Erythroblast (primary cell): Measurements from ENCODE around the gene TPRX1.

Experiments used
- GATA1 ChIP-seq: IDR thresholded peaks from 2 replicates; pipeline ENCODE4 v1.6.1; 2011; ENCODE audit warnings: low read depth, mild to moderate bottlenecking, control low read depth, low read length, moderate library complexity
- POLR2A ChIP-seq: IDR thresholded peaks from 2 replicates; pipeline ENCODE4 v1.6.1; 2011; ENCODE audit warnings: mild to moderate bottlenecking, low read length

GRCh38 chr19:47768604-47769003 lies 35.7 kb downstream of the TPRX1 start:
- TF ChIP-seq POLR2A = no peak
- no peak for TF ChIP-seq GATA1
